Smooth muscle cell (in vitro differentiated cells): ENCODE results near the gene HOXA3. TPM values are rescaled to one million over a fixed set of nuclear protein-coding genes. Genes with fewer than 3 reads are reported as not detected.

Source experiments
- DNase-seq: peaks from one replicate; lab custom pipeline; 2025; ENCODE audit not compliant: unreplicated experiment; lab: John Stamatoyannopoulos, UW
- H2AFZ ChIP-seq: fragments of 200-600 bp; sonication (generic); 2 replicates; pipeline ENCODE4 v1.6.0; 2016; ENCODE audit warnings: antibody characterized with exemption, low read depth, mild to moderate bottlenecking
- H3F3A ChIP-seq: fragments of 200-600 bp; sonication (generic); 2 replicates; pipeline ENCODE4 v1.6.0; 2017; ENCODE audit warnings: antibody characterized with exemption, low read depth
- H3K27ac ChIP-seq: fragments of 200-600 bp; sonication (generic); 2 replicates; pipeline ENCODE4 v1.5.1; 2016; ENCODE audit warnings: low read depth, mild to moderate bottlenecking
- H3K27me3 ChIP-seq: fragments of 200-600 bp; sonication (generic); 2 replicates; pipeline ENCODE4 v1.6.1; 2016; ENCODE audit warnings: low read depth, mild to moderate bottlenecking
- H3K36me3 ChIP-seq: fragments of 200-600 bp; sonication (generic); 2 replicates; pipeline ENCODE4 v1.5.1; 2016; ENCODE audit warnings: low read depth
- H3K4me1 ChIP-seq: fragments of 200-600 bp; sonication (generic); 2 replicates; pipeline ENCODE4 v1.5.1; 2016; ENCODE audit warnings: low read depth
- H3K4me2 ChIP-seq: fragments of 200-600 bp; sonication (generic); 2 replicates; pipeline ENCODE4 v1.6.0; 2016; ENCODE audit warnings: mild to moderate bottlenecking
- H3K4me3 ChIP-seq: fragments of 200-600 bp; sonication (generic); 2 replicates; pipeline ENCODE4 v1.5.1; 2016; ENCODE audit warnings: mild to moderate bottlenecking
- H3K79me2 ChIP-seq: fragments of 200-600 bp; sonication (generic); 2 replicates; pipeline ENCODE4 v1.6.0; 2016; ENCODE audit warnings: low read depth, mild to moderate bottlenecking
- H3K9ac ChIP-seq: fragments of 200-600 bp; sonication (generic); 2 replicates; pipeline ENCODE4 v1.6.0; 2016; ENCODE audit warnings: low read depth
- H3K9me3 ChIP-seq: fragments of 200-600 bp; sonication (generic); replicated peaks from 2 replicates; pipeline ENCODE4 v1.5.1; 2016; ENCODE audit warnings: low read depth
- H4K20me1 ChIP-seq: fragments of 200-600 bp; sonication (generic); 2 replicates; pipeline ENCODE4 v1.6.0; 2016; ENCODE audit warnings: low read depth
- WGBS: methylation state at CpG from one replicate; pipeline ENCODE4 v1.1.7; 2016; ENCODE audit warnings: low lambda C conversion rate; 5-methylcytosine and 5-hydroxymethylcytosine counted together
- polyA plus RNA-seq: library from polyadenylated mRNA; unstranded; fragments of >200 nt; fragmentation: Nextera tagmentation; extraction: Ambion mirVana; gene quantifications from 2 replicates; pipeline ENCODE4 v1.2.1, GENCODE V29; 2016
- total RNA-seq: library from RNA; depleted of rRNA; stranded (reverse); fragments of >200 nt; gene quantifications from 2 replicates; pipeline ENCODE4 v1.2.3, GENCODE V29; 2014
- TF ChIP-seq, protein P1 (sequence below): fragments of 200-600 bp; sonication (generic); IDR thresholded peaks from 2 replicates; pipeline ENCODE4 v1.5.1; 2017; ENCODE audit warnings: borderline replicate concordance, mild to moderate bottlenecking, antibody characterized with exemption; ENCODE audit not compliant: insufficient read depth, poor library complexity, severe bottlenecking

The HOXA3 gene
- total and polyA plus RNA-seq, 2 experiments from 2014 or later = 0.13 to 0.31 TPM

DNA sequence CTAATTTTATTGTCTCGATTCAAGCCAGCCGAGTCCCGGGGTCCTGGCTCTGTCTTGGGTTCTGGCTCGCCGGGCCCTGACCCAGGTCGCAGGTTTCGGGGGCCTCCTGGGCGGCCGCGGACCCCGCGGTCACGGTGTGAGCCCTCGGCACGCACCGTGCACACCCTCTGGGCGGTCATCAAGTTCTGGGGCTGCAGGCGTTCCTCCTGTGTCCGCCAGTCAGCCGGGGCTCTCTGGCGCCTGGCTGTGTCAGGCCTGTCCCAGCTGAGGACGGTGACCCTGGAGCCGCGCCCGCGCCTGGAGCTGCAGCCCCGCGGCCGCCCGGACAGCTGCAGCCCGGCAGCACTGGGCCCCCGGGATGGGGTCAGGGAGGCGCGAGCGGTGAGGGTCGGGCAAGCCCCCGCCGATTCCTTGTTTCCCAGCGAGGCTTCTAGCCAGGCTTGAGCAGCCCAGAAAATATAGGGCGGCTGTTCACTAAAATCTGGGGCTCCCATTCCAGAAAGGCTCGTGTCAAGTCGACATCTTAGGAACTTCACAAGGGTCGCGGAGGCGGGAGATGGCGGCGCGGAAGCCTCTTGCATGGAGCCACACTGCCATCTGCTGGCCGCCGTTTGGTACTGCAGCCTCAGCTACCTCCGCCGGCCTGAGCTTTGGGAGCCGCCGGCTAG, 8.3 kb upstream of the HOXA3 start:
- DNase-seq = peak; percentile 84
- Histone ChIP-seq H3K4me1 (peaks cover 3% of the 10 kb centered on the region), H3K27ac (no peak overlapping the region)

DNA sequence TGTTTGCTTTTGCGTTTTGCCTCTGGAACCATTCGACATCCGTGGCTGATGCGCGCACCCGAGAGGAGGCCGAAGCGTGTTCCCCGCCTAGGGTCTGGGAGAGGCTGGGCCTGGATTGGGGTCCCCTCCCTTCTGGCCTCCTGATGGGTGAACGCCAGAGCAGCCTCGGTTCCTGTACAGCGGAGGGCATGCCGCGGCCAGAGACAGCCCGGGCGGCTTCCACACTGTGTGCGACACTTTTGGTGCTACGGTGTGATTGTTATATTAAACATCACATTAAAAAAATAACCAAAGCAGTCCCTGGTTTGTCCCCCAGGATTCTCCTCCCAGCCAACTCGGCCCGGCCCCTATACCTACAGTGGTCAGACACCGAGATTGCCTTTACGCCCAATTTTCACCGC, 7.8 kb upstream of the HOXA3 start:
- Histone ChIP-seq H3K4me3 (peak overlapping the region; percentile 67), H3K79me2 (peaks cover 34% of the 10 kb centered on the region), H3K9ac (no peak overlapping the region), H3K9me3 (no peaks in the 10 kb centered on the region), H3F3A (no peaks in the 10 kb centered on the region), H3K4me2 (peak overlapping the region; percentile 89), H4K20me1 (peaks cover 6% of the 10 kb centered on the region), H3K27me3 (peaks cover 65% of the 10 kb centered on the region), H3K27ac (no peak overlapping the region), H2AFZ (peak overlapping the region; percentile 77), H3K36me3 (no peaks in the 10 kb centered on the region), H3K4me1 (peaks cover 3% of the 10 kb centered on the region)
- TF ChIP-seq, protein P1, sequence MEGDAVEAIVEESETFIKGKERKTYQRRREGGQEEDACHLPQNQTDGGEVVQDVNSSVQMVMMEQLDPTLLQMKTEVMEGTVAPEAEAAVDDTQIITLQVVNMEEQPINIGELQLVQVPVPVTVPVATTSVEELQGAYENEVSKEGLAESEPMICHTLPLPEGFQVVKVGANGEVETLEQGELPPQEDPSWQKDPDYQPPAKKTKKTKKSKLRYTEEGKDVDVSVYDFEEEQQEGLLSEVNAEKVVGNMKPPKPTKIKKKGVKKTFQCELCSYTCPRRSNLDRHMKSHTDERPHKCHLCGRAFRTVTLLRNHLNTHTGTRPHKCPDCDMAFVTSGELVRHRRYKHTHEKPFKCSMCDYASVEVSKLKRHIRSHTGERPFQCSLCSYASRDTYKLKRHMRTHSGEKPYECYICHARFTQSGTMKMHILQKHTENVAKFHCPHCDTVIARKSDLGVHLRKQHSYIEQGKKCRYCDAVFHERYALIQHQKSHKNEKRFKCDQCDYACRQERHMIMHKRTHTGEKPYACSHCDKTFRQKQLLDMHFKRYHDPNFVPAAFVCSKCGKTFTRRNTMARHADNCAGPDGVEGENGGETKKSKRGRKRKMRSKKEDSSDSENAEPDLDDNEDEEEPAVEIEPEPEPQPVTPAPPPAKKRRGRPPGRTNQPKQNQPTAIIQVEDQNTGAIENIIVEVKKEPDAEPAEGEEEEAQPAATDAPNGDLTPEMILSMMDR = no peak
- WGBS = 73% methylated on average over 23 of the region's 23 CpGs
- no peak for DNase-seq

More for the DNA sequence above, 8.3 kb upstream of the HOXA3 start:
- H3F3A ChIP-seq = no peaks in the 10 kb centered on the region
- no peaks in the 10 kb centered on the region for H3K36me3 ChIP-seq
- peaks cover 39% of the 10 kb centered on the region for H3K79me2 ChIP-seq
- TF ChIP-seq, protein P1 = peak; percentile 99
- H3K9me3 ChIP-seq = no peaks in the 10 kb centered on the region
- peak overlapping the region; percentile 77 for H2AFZ ChIP-seq
- peak overlapping the region; percentile 67 for H3K4me3 ChIP-seq
- peaks cover 65% of the 10 kb centered on the region for H3K27me3 ChIP-seq
- H4K20me1 ChIP-seq = peaks cover 6% of the 10 kb centered on the region
- 9% methylated on average over 54 of the region's 54 CpGs for WGBS
- peak overlapping the region; percentile 89 for H3K4me2 ChIP-seq
- no peak overlapping the region for H3K9ac ChIP-seq

DNA sequence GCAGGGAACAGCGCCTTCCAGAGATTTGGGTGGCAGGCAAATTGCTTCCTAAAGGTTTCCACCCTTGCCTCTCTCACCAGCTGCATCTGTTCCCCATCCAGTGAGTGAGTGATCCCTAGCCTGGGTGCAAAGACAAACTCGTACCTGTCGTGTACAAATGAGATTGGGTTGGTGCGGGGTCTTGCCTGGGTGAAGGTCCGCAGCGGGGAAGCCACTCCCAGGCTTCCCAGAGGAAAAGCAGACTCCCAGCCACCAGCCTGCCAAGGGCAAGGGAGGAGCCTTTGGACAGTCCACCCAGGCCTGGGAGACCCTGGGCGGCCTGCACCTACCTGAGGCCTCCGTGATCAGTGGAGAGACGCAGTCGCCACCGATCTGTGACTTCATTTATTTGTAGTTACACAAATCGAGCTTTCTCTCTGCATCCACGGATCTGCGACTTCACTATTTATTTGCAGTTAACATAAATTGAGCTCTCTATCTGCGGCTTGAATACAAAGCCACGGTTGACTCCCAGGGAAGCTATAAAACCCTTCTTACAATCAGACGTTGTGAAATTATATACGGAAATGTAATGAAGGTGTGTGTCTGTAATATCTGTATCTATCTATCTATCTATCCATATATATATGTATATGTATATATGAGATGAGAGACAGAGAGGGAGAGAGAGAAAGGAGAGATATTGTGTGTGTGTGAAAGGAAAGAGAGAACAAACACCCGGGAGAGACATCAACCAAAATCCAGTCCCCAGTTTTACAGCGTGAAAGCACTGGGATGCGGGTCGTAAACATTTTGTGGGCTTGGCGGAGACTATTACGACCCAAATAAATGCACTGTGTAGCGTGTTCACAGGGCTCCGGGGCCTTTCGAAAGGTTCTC, 7.1 kb upstream of the HOXA3 start:
- no peak overlapping the region for H2AFZ ChIP-seq
- H3F3A ChIP-seq = no peaks in the 10 kb centered on the region
- no peaks in the 10 kb centered on the region for H3K36me3 ChIP-seq
- 65% methylated on average over 27 of the region's 27 CpGs for WGBS
- H3K4me1 ChIP-seq = peaks cover 3% of the 10 kb centered on the region
- peaks cover 6% of the 10 kb centered on the region for H4K20me1 ChIP-seq
- no peak for DNase-seq
- TF ChIP-seq, protein P1 = no peak
- H3K27me3 ChIP-seq = peaks cover 65% of the 10 kb centered on the region
- peak overlapping the region; percentile 89 for H3K4me2 ChIP-seq
- no peak overlapping the region for H3K27ac ChIP-seq
- H3K79me2 ChIP-seq = peaks cover 27% of the 10 kb centered on the region
- H3K9me3 ChIP-seq = no peaks in the 10 kb centered on the region
- no peak overlapping the region for H3K4me3 ChIP-seq
- no peak overlapping the region for H3K9ac ChIP-seq
